ENCODE data around the gene NPAS3.

NPAS3 gene

GRCh38 chr14:33063521-33063920 lies 124.8 kb downstream of the NPAS3 start:
- no peak overlapping the region for H3K27ac ChIP-seq (ENCODE audit: extremely low read depth, low read depth, low read length)
- POLR2A ChIA-PET, result no interaction called here
- H3K4me1 ChIP-seq (ENCODE audit: control insufficient read depth, insufficient read depth, low read length), result 0 out of 2 replicates have a peak, but pooled peaks cover 2% of the 10 kb centered on the region
- no peaks in the 10 kb centered on the region for H3K9me3 ChIP-seq (ENCODE audit: control insufficient read depth, insufficient read depth, low read depth, low read length)
- no peak overlapping the region for H3K4me3 ChIP-seq (ENCODE audit: low read depth, low read length)
- no peaks in the 10 kb centered on the region for H3K36me3 ChIP-seq (ENCODE audit: control insufficient read depth in 2 of 2, insufficient read depth in 1 of 2, low read length in 2 of 2)
- no peak for TF ChIP-seq ZBTB48 (tag by site-specific recombination; IDR thresholded peaks at IDR 0.05)
- TF ChIP-seq ZXDB (tag by site-specific recombination; IDR thresholded peaks at IDR 0.05), result no peak
- TF ChIP-seq ZNF10 (tag by site-specific recombination; IDR thresholded peaks at IDR 0.05), result no peak
- TF ChIP-seq ZNF548 (tag by site-specific recombination; IDR thresholded peaks at IDR 0.05), result no peak
- TF ChIP-seq ZNF133 (tag by site-specific recombination; IDR thresholded peaks at IDR 0.05), result no peak
- TF ChIP-seq ZNF121 (tag by site-specific recombination; IDR thresholded peaks at IDR 0.05), result no peak
- TF ChIP-seq ZNF561 (tag by site-specific recombination; IDR thresholded peaks at IDR 0.05; ENCODE audit: borderline replicate concordance), result no peak
- TF ChIP-seq ZSCAN5A (tag by site-specific recombination; IDR thresholded peaks at IDR 0.05), result no peak
- no peak for TF ChIP-seq ZNF324 (tag by site-specific recombination; IDR thresholded peaks at IDR 0.05)
- TF ChIP-seq SCRT2 (tag by site-specific recombination; IDR thresholded peaks at IDR 0.05), result no peak
- no peak for TF ChIP-seq ZNF560 (tag by site-specific recombination; IDR thresholded peaks at IDR 0.05; ENCODE audit: borderline replicate concordance)
- TF ChIP-seq GLI4 (tag by site-specific recombination; IDR thresholded peaks at IDR 0.05), result no peak
- no peak for TF ChIP-seq ZNF621 (tag by site-specific recombination; IDR thresholded peaks at IDR 0.05)
- no peak for TF ChIP-seq ZNF571 (tag by site-specific recombination; IDR thresholded peaks at IDR 0.05)
- no peak for TF ChIP-seq ZNF274 (IDR thresholded peaks at IDR 0.05; ENCODE audit: low read length)
- no peak for TF ChIP-seq ZNF274 (tag by site-specific recombination; IDR thresholded peaks at IDR 0.05; ENCODE audit: borderline replicate concordance)
- TF ChIP-seq ZNF426 (tag by site-specific recombination; IDR thresholded peaks at IDR 0.05), result no peak
- TF ChIP-seq GLIS1 (tag by site-specific recombination; IDR thresholded peaks at IDR 0.05), result no peak
- TF ChIP-seq ZNF394 (tag by site-specific recombination; IDR thresholded peaks at IDR 0.05; ENCODE audit: borderline replicate concordance), result no peak
- no peak for TF ChIP-seq ZBTB44 (tag by site-specific recombination; IDR thresholded peaks at IDR 0.05)
- CTCF ChIA-PET, result no interaction called here

GRCh38 chr14:33065634-33066033 lies 127.0 kb downstream of the NPAS3 start:
- no peaks in the 10 kb centered on the region for H3K9me3 ChIP-seq (ENCODE audit: control insufficient read depth, insufficient read depth, low read depth, low read length)
- H3K36me3 ChIP-seq (ENCODE audit: control insufficient read depth in 2 of 2, insufficient read depth in 1 of 2, low read length in 2 of 2), result no peaks in the 10 kb centered on the region
- 0 out of 2 replicates have a peak, but pooled peaks cover 2% of the 10 kb centered on the region for H3K4me1 ChIP-seq (ENCODE audit: control insufficient read depth, insufficient read depth, low read length)
- H3K4me3 ChIP-seq (ENCODE audit: low read depth, low read length), result no peak overlapping the region
- H3K27ac ChIP-seq (ENCODE audit: extremely low read depth, low read depth, low read length), result no peak overlapping the region
- ChIA-PET POLR2A (no interaction called here), CTCF (no interaction called here)
- no peak for TF ChIP-seq ZNF221 (tag by site-specific recombination; IDR thresholded peaks at IDR 0.05; ENCODE audit: borderline replicate concordance)
- no peak for TF ChIP-seq ZNF121 (tag by site-specific recombination; IDR thresholded peaks at IDR 0.05)
- TF ChIP-seq SETDB1 (IDR thresholded peaks at IDR 0.05; ENCODE audit: insufficient read length, low read length), result no peak
- TF ChIP-seq ZNF704 (tag by site-specific recombination; IDR thresholded peaks at IDR 0.05), result no peak
- no peak for TF ChIP-seq ZBTB49 (tag by site-specific recombination; IDR thresholded peaks at IDR 0.05; ENCODE audit: low read depth)
- TF ChIP-seq TRIM28 (IDR thresholded peaks at IDR 0.05; ENCODE audit: borderline replicate concordance, low read length), result no peak
- no peak for TF ChIP-seq ZNF529 (tag by site-specific recombination; IDR thresholded peaks at IDR 0.05; ENCODE audit: insufficient replicate concordance)
- no peak for TF ChIP-seq ZNF837 (tag by site-specific recombination; IDR thresholded peaks at IDR 0.05)
- no peak for TF ChIP-seq ZNF560 (tag by site-specific recombination; IDR thresholded peaks at IDR 0.05; ENCODE audit: borderline replicate concordance)
- no peak for TF ChIP-seq ZNF10 (tag by site-specific recombination; IDR thresholded peaks at IDR 0.05)
- TF ChIP-seq OSR2 (tag by site-specific recombination; IDR thresholded peaks at IDR 0.05), result no peak
- no peak for TF ChIP-seq ZNF777 (tag by site-specific recombination; IDR thresholded peaks at IDR 0.05; ENCODE audit: borderline replicate concordance)
- TF ChIP-seq ZNF707 (tag by site-specific recombination; IDR thresholded peaks at IDR 0.05), result no peak
- no peak for TF ChIP-seq ZNF549 (tag by site-specific recombination; IDR thresholded peaks at IDR 0.05)
